IMR-90 (cell line): ENCODE data around the gene NUP42. TPM values are rescaled to one million over a fixed set of nuclear protein-coding genes. Genes with fewer than 3 reads are reported as not detected.

ENCODE experiments used
- ATAC-seq: fragments of 200-7000 bp; cut with Tn5 transposase; 2 replicates; pipeline ENCODE4 v1.9.1; 2020; ENCODE audit warnings: low read depth, mild to moderate bottlenecking, moderate library complexity
- BruUV-seq: library from RNA; stranded (reverse); fragments of 400-500 nt; replicated peaks from 2 replicates; lab custom pipeline; 2021; lab: Mats Ljungman, UMichigan
- CTCF ChIA-PET: fragments of 300-600 bp; formaldehyde crosslinking; extraction: SDS; loops from one replicate; lab custom pipeline; 2021; ENCODE audit warnings: antibody characterized with exemption; lab: Yijun Ruan, JAX
- POLR2A ChIA-PET: fragments of 300-600 bp; sonication (Branson Sonifier 250); formaldehyde crosslinking; loops from one replicate; lab custom pipeline; 2022; ENCODE audit warnings: antibody characterized with exemption; ENCODE audit not compliant: unreplicated experiment; lab: Charles Lee
- DNase-seq: peaks from one replicate; pipeline ENCODE4 v3.0.0; 2013
- H2AFZ ChIP-seq: replicated peaks from 2 replicates; pipeline ENCODE3; 2013; ENCODE audit warnings: low read length, mild to moderate bottlenecking; ENCODE audit not compliant: poor library complexity
- H2AK5ac ChIP-seq: 2 replicates; pipeline ENCODE4 v1.6.1; 2013; ENCODE audit warnings: low read depth, low read length, inconsistent platforms
- H2AK9ac ChIP-seq: replicated peaks from 2 replicates; pipeline ENCODE3; 2013; ENCODE audit warnings: mild to moderate bottlenecking, low read depth, low read length, moderate library complexity; ENCODE audit not compliant: poor library complexity
- H2BK120ac ChIP-seq: 2 replicates; pipeline ENCODE4 v1.6.1; 2013; ENCODE audit warnings: low read depth, low read length, inconsistent platforms
- H2BK15ac ChIP-seq: 3 replicates; pipeline ENCODE4 v1.6.1; 2013; ENCODE audit warnings: low read depth, low read length, inconsistent platforms
- H2BK20ac ChIP-seq: 2 replicates; pipeline ENCODE4 v1.6.1; 2013; ENCODE audit warnings: low read depth, mild to moderate bottlenecking, inconsistent platforms, low read length, moderate library complexity
- H2BK5ac ChIP-seq: 2 replicates; pipeline ENCODE4 v1.6.1; 2013; ENCODE audit warnings: mild to moderate bottlenecking, low read depth, low read length, inconsistent platforms; ENCODE audit not compliant: poor library complexity, severe bottlenecking
- H3K14ac ChIP-seq: replicated peaks from 2 replicates; pipeline ENCODE4 v1.6.1; 2013; ENCODE audit warnings: low read depth, low read length, inconsistent platforms
- H3K18ac ChIP-seq: 2 replicates; pipeline ENCODE4 v1.6.1; 2013; ENCODE audit warnings: low read depth, low read length, control low read depth
- H3K23ac ChIP-seq: 2 replicates; pipeline ENCODE4 v1.6.1; 2013; ENCODE audit warnings: low read depth, low read length, inconsistent platforms
- H3K27ac ChIP-seq: 2 replicates; pipeline ENCODE4 v1.5.1; 2013; ENCODE audit warnings: mild to moderate bottlenecking, control low read depth, low read length; ENCODE audit not compliant: insufficient read depth
- H3K27me3 ChIP-seq: 2 replicates; pipeline ENCODE4 v1.6.1; 2013; ENCODE audit warnings: low read length; ENCODE audit not compliant: control insufficient read depth, insufficient read depth
- H3K36me3 ChIP-seq: 2 replicates; pipeline ENCODE4 v1.6.1; 2013; ENCODE audit warnings: low read length, mixed read lengths; ENCODE audit not compliant: control insufficient read depth, insufficient read depth
- H3K4ac ChIP-seq: 2 replicates; pipeline ENCODE4 v1.6.1; 2013; ENCODE audit warnings: low read depth, low read length, inconsistent platforms
- H3K4me1 ChIP-seq: 2 replicates; pipeline ENCODE4 v1.6.1; 2013; ENCODE audit warnings: low read length, mixed read lengths; ENCODE audit not compliant: control insufficient read depth, insufficient read depth
- H3K4me2 ChIP-seq: 2 replicates; pipeline ENCODE4 v1.6.1; 2013; ENCODE audit warnings: low read depth, mild to moderate bottlenecking, control low read depth, low read length, moderate library complexity
- H3K4me3 ChIP-seq: 2 replicates; pipeline ENCODE4 v1.5.1; 2013; ENCODE audit warnings: low read depth, mild to moderate bottlenecking, control low read depth, low read length, moderate library complexity; ENCODE audit not compliant: insufficient read depth
- H3K56ac ChIP-seq: 2 replicates; pipeline ENCODE4 v1.6.1; 2013; ENCODE audit warnings: low read length, inconsistent platforms; ENCODE audit not compliant: insufficient read depth; ENCODE audit errors: extremely low read depth
- H3K79me1 ChIP-seq, 2 experiments: 2 replicates each; pipeline ENCODE4 v1.6.1; 2013; ENCODE audit warnings: low read length in 2 of 2, inconsistent platforms in 1 of 2, low read depth in 1 of 2
- H3K9ac ChIP-seq: 2 replicates; pipeline ENCODE4 v1.6.1; 2013; ENCODE audit warnings: low read depth, low read length, control low read depth
- H3K9me1 ChIP-seq: 2 replicates; pipeline ENCODE4 v1.6.1; 2013; ENCODE audit warnings: low read length, inconsistent platforms; ENCODE audit not compliant: insufficient read depth
- H3K9me3 ChIP-seq: 2 replicates; pipeline ENCODE4 v1.6.1; 2013; ENCODE audit warnings: low read length; ENCODE audit not compliant: control insufficient read depth, insufficient read depth
- H4K20me1 ChIP-seq: 2 replicates; pipeline ENCODE4 v1.6.1; 2013; ENCODE audit warnings: low read length, inconsistent platforms; ENCODE audit not compliant: insufficient read depth
- H4K5ac ChIP-seq: 2 replicates; pipeline ENCODE4 v1.6.1; 2013; ENCODE audit warnings: mild to moderate bottlenecking, low read depth, low read length, control low read depth
- H4K8ac ChIP-seq, 2 experiments: 2 replicates each; pipeline ENCODE4 v1.6.1; 2013; ENCODE audit warnings: low read depth in 2 of 2, low read length in 2 of 2, control low read depth in 1 of 2, inconsistent platforms in 1 of 2
- H4K91ac ChIP-seq: 2 replicates; pipeline ENCODE4 v1.6.1; 2013; ENCODE audit warnings: low read depth, low read length, inconsistent platforms; ENCODE audit not compliant: insufficient read depth
- CEBPB ChIP-seq: IDR thresholded peaks from 2 replicates; pipeline ENCODE4 v1.6.1; 2012; ENCODE audit warnings: low read depth, low read length, improper control_type of control experiment
- RCOR1 ChIP-seq: IDR thresholded peaks from 2 replicates; pipeline ENCODE4 v1.6.1; 2012; ENCODE audit warnings: mild to moderate bottlenecking, low read length, improper control_type of control experiment; ENCODE audit not compliant: insufficient replicate concordance
- SMC3 ChIP-seq: fragments of 150-350 bp; IDR thresholded peaks from 2 replicates; pipeline ENCODE4 v1.6.1; 2016; ENCODE audit warnings: low read depth, mild to moderate bottlenecking, antibody characterized with exemption, low read length, moderate library complexity
- WGBS, 2 experiments: methylation state at CpG; one replicate each; pipeline versions ENCODE4 v1.1.5 to v1.1.7; 2013; ENCODE audit warnings: missing lambda C conversion rate in 2 of 2; ENCODE audit not compliant: insufficient read length in 1 of 2; ENCODE audit errors: extremely low coverage in 2 of 2; 5-methylcytosine and 5-hydroxymethylcytosine counted together
- dilution Hi-C: fragments of 300-500 bp; cut with HindIII; formaldehyde crosslinking; loops from one replicate; pipeline ENCODE4 v1.14.3; 2018; ENCODE audit warnings: low sequenced_read_pairs; ENCODE audit not compliant: unreplicated experiment
- in situ Hi-C: fragments of 300-500 bp; cut with MboI; formaldehyde crosslinking; loops from 3 replicates; pipeline ENCODE4 v1.14.3; 2019; ENCODE audit warnings: low sequenced_read_pairs, inconsistent platforms, mixed read lengths
- intact Hi-C: fragments of 100-400 bp; cut with micrococcal nuclease; formaldehyde crosslinking; loops from 2 replicates; pipeline ENCODE4 v1.10.0; 2022
- polyA plus RNA-seq, 3 experiments: library from polyadenylated mRNA; depleted of rRNA; stranded (reverse); fragments of >200 nt; gene quantifications; 2 replicates each; pipeline ENCODE4 v1.2.3, GENCODE V29; 2012; ENCODE audit warnings: low replicate concordance in 1 of 3
- total RNA-seq: library from RNA; depleted of rRNA; stranded (reverse); fragments of >200 nt; gene quantifications from 2 replicates; pipeline ENCODE4 v1.2.3, GENCODE V29; 2012
- TF ChIP-seq, protein P1 (sequence below): fragments of 150-350 bp; IDR thresholded peaks from 2 replicates; pipeline ENCODE4 v1.6.1; 2016; ENCODE audit warnings: low read depth, mild to moderate bottlenecking, low read length, moderate library complexity, borderline replicate concordance

NUP42 gene
- total and polyA plus RNA-seq, 2 of the 4 experiments (the other 2 are of a cell fraction) = 17.3 to 22.6 TPM

DNA sequence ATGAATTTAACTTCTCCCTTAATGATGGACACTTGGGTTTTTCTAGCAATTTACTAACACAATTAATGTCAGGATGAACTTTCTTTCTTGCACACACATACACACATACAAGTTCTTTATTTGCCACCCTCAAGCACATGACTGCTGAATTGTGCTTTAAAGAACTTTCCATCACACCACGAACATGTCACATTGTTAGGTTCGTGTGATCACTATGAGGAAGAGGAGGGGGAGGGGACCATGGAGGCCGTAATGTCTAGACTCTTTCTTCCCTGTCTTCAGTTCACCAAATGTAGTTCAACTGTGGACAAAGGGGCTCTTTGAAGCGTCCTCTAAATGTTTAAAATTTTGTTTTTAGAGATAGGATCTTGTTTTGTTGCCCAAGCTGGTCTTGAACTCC is 31.0 kb downstream of the NUP42 start:
- Histone ChIP-seq H2AK9ac (no peak overlapping the region), H2AFZ (no peak overlapping the region), H3K18ac (no peak overlapping the region), H3K56ac (no peak overlapping the region), H4K20me1 (no peaks in the 10 kb centered on the region), H3K4me3 (no peak overlapping the region), H3K23ac (no peak overlapping the region), H3K9me1 (no peaks in the 10 kb centered on the region), H3K9me3 (no peaks in the 10 kb centered on the region), H3K36me3 (no peaks in the 10 kb centered on the region), H4K8ac (no peak overlapping the region), H4K91ac (no peak overlapping the region), H4K5ac (no peak overlapping the region), H3K27me3 (peaks cover 6% of the 10 kb centered on the region), H3K27ac (no peak overlapping the region), H3K4me1 (no peaks in the 10 kb centered on the region), H2BK5ac (no peak overlapping the region), H3K14ac (no peak overlapping the region), H3K4me2 (no peak overlapping the region), H2BK15ac (no peak overlapping the region), H2AK5ac (no peak overlapping the region), H2BK120ac (no peak overlapping the region), H3K4ac (no peak overlapping the region), H3K9ac (no peak overlapping the region), H3K79me1 (no peaks in the 10 kb centered on the region), H2BK20ac (no peak overlapping the region)
- in situ Hi-C loops (no loop called here), intact Hi-C loops (no loop called here), dilution Hi-C loops (no loop called here)
- DNase-seq (no peak), ATAC-seq (no peak)
- no TSS peak for BruUV-seq
- WGBS, 2 experiments = no CpG with 5 or more reads among the region's 4 CpGs
- ChIA-PET CTCF (no interaction called here), POLR2A (no interaction called here)
- no peak for TF ChIP-seq SMC3
- TF ChIP-seq, protein P1, sequence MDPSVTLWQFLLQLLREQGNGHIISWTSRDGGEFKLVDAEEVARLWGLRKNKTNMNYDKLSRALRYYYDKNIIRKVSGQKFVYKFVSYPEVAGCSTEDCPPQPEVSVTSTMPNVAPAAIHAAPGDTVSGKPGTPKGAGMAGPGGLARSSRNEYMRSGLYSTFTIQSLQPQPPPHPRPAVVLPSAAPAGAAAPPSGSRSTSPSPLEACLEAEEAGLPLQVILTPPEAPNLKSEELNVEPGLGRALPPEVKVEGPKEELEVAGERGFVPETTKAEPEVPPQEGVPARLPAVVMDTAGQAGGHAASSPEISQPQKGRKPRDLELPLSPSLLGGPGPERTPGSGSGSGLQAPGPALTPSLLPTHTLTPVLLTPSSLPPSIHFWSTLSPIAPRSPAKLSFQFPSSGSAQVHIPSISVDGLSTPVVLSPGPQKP = no peak
- TF ChIP-seq CEBPB = no peak
- TF ChIP-seq RCOR1 = no peak
